Breast epithelium (tissue), 3 donors: Measurements from ENCODE around the gene TSR3.

Experiments
- CTCF ChIP-seq, 3 donors: fragments of 450-650 bp; IDR thresholded peaks; one replicate each; pipeline ENCODE4 v1.5.1; 2016 to 2017; ENCODE audit warnings: antibody characterized with exemption in 3 of 3, mild to moderate bottlenecking in 3 of 3, moderate library complexity in 3 of 3
- POLR2AphosphoS5 ChIP-seq, 3 donors: sonication (generic); formaldehyde crosslinking; IDR thresholded peaks; one replicate each; pipeline ENCODE4 v1.6.1; 2017; ENCODE audit warnings: antibody characterized with exemption in 3 of 3

- TF ChIP-seq POLR2AphosphoS5 (IDR thresholded peaks at IDR 0.05) (no peak), CTCF (IDR thresholded peaks at IDR 0.05) (no peak)
Observed at GRCh38 chr16:1345651-1346421, 5.8 kb downstream of the TSR3 start.
